Thymus (tissue), 11 donors: ENCODE results near the gene FGD3. TPM values are rescaled to one million over a fixed set of nuclear protein-coding genes. Genes with fewer than 3 reads are reported as not detected.
A peak's percentile ranks its signal among the peaks of the same experiment; 100 is the strongest.

ENCODE experiments used
- DNase-seq, 9 donors: peaks; one replicate each; pipeline ENCODE4 v3.0.0-alpha.2; 2013; ENCODE audit warnings: low spot score in 9 of 9, low read depth in 6 of 9, missing footprints in 1 of 9
- H3K27ac ChIP-seq, 2 donors: one replicate each; pipeline ENCODE4 v1.5.1; 2013; ENCODE audit warnings: control low read depth in 1 of 2, low read depth in 1 of 2, low read length in 1 of 2, mild to moderate bottlenecking in 1 of 2, moderate library complexity in 1 of 2
- H3K27me3 ChIP-seq, 2 donors: one replicate each; pipeline ENCODE4 v1.5.1; 2013; ENCODE audit warnings: low read length in 1 of 2; ENCODE audit not compliant: control insufficient read depth in 2 of 2, insufficient read depth in 1 of 2
- H3K36me3 ChIP-seq, 2 donors: one replicate each; pipeline ENCODE4 v1.5.1; 2013; ENCODE audit warnings: low read length in 1 of 2, mild to moderate bottlenecking in 1 of 2, moderate library complexity in 1 of 2; ENCODE audit not compliant: control insufficient read depth in 2 of 2, insufficient read depth in 2 of 2
- H3K4me1 ChIP-seq, 2 donors: one replicate each; pipeline ENCODE4 v1.5.1; 2013; ENCODE audit warnings: low read length in 2 of 2; ENCODE audit not compliant: control insufficient read depth in 2 of 2, insufficient read depth in 2 of 2
- H3K4me3 ChIP-seq, 2 donors: one replicate each; pipeline ENCODE4 v1.5.1; 2013; ENCODE audit warnings: low read length in 2 of 2, control low read depth in 1 of 2, mild to moderate bottlenecking in 1 of 2
- H3K9me3 ChIP-seq, 2 donors: one replicate each; pipeline ENCODE4 v1.5.1; 2013; ENCODE audit warnings: low read length in 1 of 2, mild to moderate bottlenecking in 1 of 2; ENCODE audit not compliant: control insufficient read depth in 2 of 2, insufficient read depth in 1 of 2
- WGBS: extraction: QIAGEN DNeasy Blood & Tissue Kit; methylation state at CpG from one replicate; pipeline ENCODE4 v1.1.7; 2013; 5-methylcytosine and 5-hydroxymethylcytosine counted together
- polyA plus RNA-seq: library from polyadenylated mRNA; stranded (reverse); fragments of 200-250 nt; gene quantifications from one replicate; pipeline ENCODE4 v1.2.3, GENCODE V29; 2013
- total RNA-seq: library from RNA; stranded (reverse); fragments of 120-200 nt; gene quantifications from one replicate; pipeline ENCODE4 v1.2.4, GENCODE V29; 2013
- donor health status: healthy.

The FGD3 gene
- total and polyA plus RNA-seq, 2 donors, result 35.7 to 48.9 TPM

- Histone ChIP-seq H3K4me3 (no peak overlapping the region), H3K27ac (no peak overlapping the region), H3K9me3 (no peaks in the 10 kb centered on the region), H3K36me3 (peaks cover 38 to 43% of the 10 kb centered on the region in 2 donors), H3K27me3 (no peaks in the 10 kb centered on the region), H3K4me1 (peaks cover 16 to 39% of the 10 kb centered on the region in 2 donors)
- WGBS, result 98% methylated on average over 1 of the region's 1 CpG
- no peak for DNase-seq
Measured at GRCh38 chr9:92971776-92972175, 24.5 kb downstream of the FGD3 start.

- no peaks in the 10 kb centered on the region for H3K27me3 ChIP-seq
- no peak for DNase-seq
- H3K36me3 ChIP-seq, result peaks cover 43 to 49% of the 10 kb centered on the region in 2 donors
- no peak overlapping the region for H3K27ac ChIP-seq
- peaks cover 10 to 26% of the 10 kb centered on the region in 2 donors for H3K4me1 ChIP-seq
- no peak overlapping the region for H3K4me3 ChIP-seq
- WGBS, result 96% methylated on average over 7 of the region's 7 CpGs
- H3K9me3 ChIP-seq, result no peaks in the 10 kb centered on the region
Measured at GRCh38 chr9:92973700-92974099, 26.4 kb downstream of the FGD3 start.

- H3K27ac ChIP-seq, result no peak overlapping the region
- 94% methylated on average over 10 of the region's 10 CpGs for WGBS
- DNase-seq, result no peak
- peaks cover 10 to 22% of the 10 kb centered on the region in 2 donors for H3K4me1 ChIP-seq
- H3K27me3 ChIP-seq, result no peaks in the 10 kb centered on the region
- peaks cover 43 to 49% of the 10 kb centered on the region in 2 donors for H3K36me3 ChIP-seq
- no peak overlapping the region for H3K4me3 ChIP-seq
- H3K9me3 ChIP-seq, result no peaks in the 10 kb centered on the region
Measured at GRCh38 chr9:92974161-92974661, 26.9 kb downstream of the FGD3 start.

GRCh38 chr9:92974761-92975755 is 27.7 kb downstream of the FGD3 start:
- Histone ChIP-seq H3K36me3 (peaks cover 38 to 42% of the 10 kb centered on the region in 2 donors), H3K9me3 (no peaks in the 10 kb centered on the region), H3K4me1 (peaks cover 10 to 14% of the 10 kb centered on the region in 2 donors), H3K4me3 (no peak overlapping the region), H3K27me3 (no peaks in the 10 kb centered on the region), H3K27ac (no peak overlapping the region)
- no peak for DNase-seq
- WGBS, result 95% methylated on average over 22 of the region's 22 CpGs

GRCh38 chr9:92976431-92976830 is 29.1 kb downstream of the FGD3 start:
- WGBS, result 97% methylated on average over 16 of the region's 16 CpGs
- Histone ChIP-seq H3K27me3 (no peaks in the 10 kb centered on the region), H3K4me1 (peaks cover 2 to 4% of the 10 kb centered on the region in 2 donors), H3K9me3 (no peaks in the 10 kb centered on the region), H3K36me3 (peaks cover 38 to 41% of the 10 kb centered on the region in 2 donors), H3K4me3 (no peak overlapping the region), H3K27ac (no peak overlapping the region)
- DNase-seq, result no peak

- Histone ChIP-seq H3K4me3 (no peak overlapping the region), H3K9me3 (no peaks in the 10 kb centered on the region), H3K27me3 (no peaks in the 10 kb centered on the region), H3K36me3 (peaks cover 38 to 41% of the 10 kb centered on the region in 2 donors), H3K4me1 (peaks cover 0 to 4% of the 10 kb centered on the region in 2 donors), H3K27ac (no peak overlapping the region)
- DNase-seq, result no peak
- WGBS, result 97% methylated on average over 12 of the region's 12 CpGs
Measured at GRCh38 chr9:92977279-92977678, 30.0 kb downstream of the FGD3 start.

- Histone ChIP-seq H3K4me3 (no peak overlapping the region), H3K4me1 (peaks cover 0 to 4% of the 10 kb centered on the region in 2 donors), H3K27ac (no peak overlapping the region), H3K27me3 (no peaks in the 10 kb centered on the region), H3K36me3 (peaks cover 38 to 48% of the 10 kb centered on the region in 2 donors), H3K9me3 (peaks cover 0 to 7% of the 10 kb centered on the region in 2 donors)
- WGBS, result 52% methylated on average over 4 of the region's 4 CpGs
- peak in 1 of 9 donors; percentile 47 for DNase-seq
Measured at GRCh38 chr9:92978345-92978875, 31.1 kb downstream of the FGD3 start.

GRCh38 chr9:92979283-92980056 is 32.1 kb downstream of the FGD3 start:
- Histone ChIP-seq H3K9me3 (peaks cover 2 to 7% of the 10 kb centered on the region in 2 donors), H3K27ac (no peak overlapping the region), H3K27me3 (no peaks in the 10 kb centered on the region), H3K4me1 (peaks cover 0 to 4% of the 10 kb centered on the region in 2 donors), H3K36me3 (peaks cover 36 to 44% of the 10 kb centered on the region in 2 donors), H3K4me3 (no peak overlapping the region)
- DNase-seq, result no peak
- 98% methylated on average over 2 of the region's 2 CpGs for whole genome bisulfite sequencing
